Transverse colon (tissue), 4 donors: Measurements from ENCODE around the gene PKP3. TPM values are rescaled to one million over a fixed set of nuclear protein-coding genes. Genes with fewer than 3 reads are reported as not detected.

Source experiments
- DNase-seq: peaks from one replicate; pipeline ENCODE4 v3.0.0-alpha.2; 2019
- H3K27ac ChIP-seq, 4 donors: fragments of 200-600 bp; sonication (generic); 2 replicates each; pipeline ENCODE4 v1.5.1; 2016 to 2018; ENCODE audit warnings: inconsistent platforms in 4 of 4
- H3K27me3 ChIP-seq: fragments of 200-600 bp; sonication (generic); 2 replicates; pipeline ENCODE4 v1.5.1; 2017; ENCODE audit warnings: inconsistent platforms
- H3K36me3 ChIP-seq, 4 donors: fragments of 200-600 bp; sonication (generic); 2 replicates each; pipeline ENCODE4 v1.5.1; 2017 to 2019; ENCODE audit warnings: inconsistent platforms in 4 of 4
- H3K4me1 ChIP-seq, 4 donors: fragments of 200-600 bp; sonication (generic); 2 replicates each; pipeline ENCODE4 v1.5.1; 2017 to 2020; ENCODE audit warnings: inconsistent platforms in 4 of 4
- H3K4me3 ChIP-seq, 4 donors: fragments of 200-600 bp; sonication (generic); 1 replicate in 1 of 4; 2 replicates in 3 of 4; pipeline versions ENCODE4 v1.5.1 to v1.6.1; 2017 to 2019; ENCODE audit warnings: inconsistent platforms in 4 of 4
- H3K9me3 ChIP-seq, 2 donors: fragments of 200-600 bp; sonication (generic); 2 replicates each; pipeline ENCODE4 v1.5.1; 2017 to 2019; ENCODE audit warnings: inconsistent platforms in 2 of 2
- CTCF ChIP-seq, 5 experiments: fragments of 200-600 bp in 3 of 5; fragments of 450-650 bp in 2 of 5; sonication (generic) in 3 of 5; IDR thresholded peaks; 1 replicate in 2 of 5; 2 replicates in 3 of 5; pipeline ENCODE4 v1.5.1; 2016 to 2017; ENCODE audit warnings: antibody characterized with exemption in 5 of 5, inconsistent platforms in 3 of 5, mild to moderate bottlenecking in 2 of 5, moderate library complexity in 1 of 5
- EP300 ChIP-seq: sonication (generic); formaldehyde crosslinking; IDR thresholded peaks from one replicate; pipeline ENCODE4 v1.6.1; 2017; ENCODE audit warnings: antibody characterized with exemption, low read depth
- POLR2A ChIP-seq: fragments of 450-650 bp; IDR thresholded peaks from one replicate; pipeline ENCODE4 v1.6.1; 2016; ENCODE audit warnings: antibody characterized with exemption, mild to moderate bottlenecking, moderate library complexity
- POLR2AphosphoS5 ChIP-seq, 3 donors: sonication (generic); formaldehyde crosslinking; IDR thresholded peaks; one replicate each; pipeline ENCODE4 v1.6.1; 2016; ENCODE audit warnings: antibody characterized with exemption in 3 of 3
- WGBS, 2 donors: methylation state at CpG; one replicate each; pipeline ENCODE4 v1.1.5; 2018; ENCODE audit warnings: low coverage in 1 of 2; 5-methylcytosine and 5-hydroxymethylcytosine counted together
- in situ Hi-C, 4 donors: fragments of 200-750 bp; cut with MboI; loops; one replicate each; pipeline versions ENCODE4 v1.15.0 to v1.15.1; 2017; ENCODE audit warnings: low sequenced_read_pairs in 3 of 4, low pct_ligation_motif_present in 1 of 4, low pct_unique_long_range_greater_than_20kb in 1 of 4
- intact Hi-C: fragments of 100-400 bp; cut with DNase I; formaldehyde crosslinking; loops from one replicate; pipeline ENCODE4 v1.15.1; 2023; ENCODE audit warnings: low total_unique reads
- total RNA-seq, 4 donors: library from RNA; depleted of rRNA; stranded (reverse); fragments of >200 nt; gene quantifications; one replicate each; pipeline ENCODE4 v1.1.0, GENCODE V29; 2016

The PKP3 gene
- total RNA-seq, 4 donors from 2014 or later: 159 to 359 (median 200) TPM

GRCh38 chr11:368414-369335 is 25.3 kb upstream of the PKP3 start:
- DNase-seq: no peak
- Histone ChIP-seq H3K27ac (no peak overlapping the region), H3K36me3 (no peaks in the 10 kb centered on the region), H3K9me3 (no peaks in the 10 kb centered on the region), H3K4me1 (peaks cover 0 to 10% (median 8%) of the 10 kb centered on the region in 4 donors), H3K4me3 (peak overlapping the region in 1 of 4 donors; percentile 42), H3K27me3 (peaks cover 50% of the 10 kb centered on the region)
- in situ Hi-C loops (loop anchor here in 2 of 4 donors (5.0 to 10.0 kb wide), 2 partner anchors 61 to 114 kb away; partner anchors contain the start of gene IFITM2 (in 1 of the 2)), intact Hi-C loops (no loop called here)
- WGBS, 2 donors: 7% methylated on average over 12 of the region's 61 CpGs; no CpG with 5 or more reads in 1 of the 2 donors
- no peak for TF ChIP-seq POLR2A
- TF ChIP-seq EP300: no peak
- no peak for TF ChIP-seq CTCF (IDR thresholded peaks at IDR 0.05)
- no peak for TF ChIP-seq POLR2AphosphoS5 (IDR thresholded peaks at IDR 0.05)

GRCh38 chr11:369336-370018 is 24.5 kb upstream of the PKP3 start, which contains the start of gene B4GALNT4:
TSS of gene B4GALNT4 (plus strand) at chr11:369499. CDS start at chr11:369804, 305 bp downstream.
- TF ChIP-seq POLR2A (no peak), POLR2AphosphoS5 (IDR thresholded peaks at IDR 0.05) (no peak), CTCF (IDR thresholded peaks at IDR 0.05) (no peak), EP300 (no peak)
- Histone ChIP-seq H3K27ac (no peak within 1 kb of the TSS), H3K9me3 (no peaks in the 10 kb centered on the region), H3K27me3 (peaks cover 50% of the 10 kb centered on the region), H3K36me3 (no peaks in the 10 kb centered on the region), H3K4me3 (peak within 1 kb of the TSS in 1 of 4 donors; percentile 42), H3K4me1 (peaks cover 0 to 10% (median 8%) of the 10 kb centered on the region in 4 donors)
- in situ Hi-C loops: loop anchor here in 2 of 4 donors (5.0 to 10.0 kb wide), 2 partner anchors 62 to 115 kb away; partner anchors contain the start of gene IFITM2 (in 1 of the 2)
- no CpG with 5 or more reads among the region's 118 CpGs for WGBS, 2 donors
- intact Hi-C loops: loop anchor here (10.0 kb wide), 1 partner anchor 75 kb away; the partner anchor contains the start of gene ANO9
- no peak for DNase-seq

GRCh38 chr11:370070-370941 is 23.7 kb upstream of the PKP3 start:
- Histone ChIP-seq H3K4me1 (peaks cover 0 to 10% (median 8%) of the 10 kb centered on the region in 4 donors), H3K36me3 (no peaks in the 10 kb centered on the region), H3K27ac (no peak overlapping the region), H3K9me3 (no peaks in the 10 kb centered on the region), H3K27me3 (peaks cover 50% of the 10 kb centered on the region), H3K4me3 (no peak overlapping the region)
- in situ Hi-C loops: no loop called here
- intact Hi-C loops: loop anchor here (10.0 kb wide), 1 partner anchor 74 kb away; the partner anchor contains the start of gene ANO9
- DNase-seq: no peak
- TF ChIP-seq CTCF (IDR thresholded peaks at IDR 0.05) (no peak), POLR2A (no peak), EP300 (no peak), POLR2AphosphoS5 (IDR thresholded peaks at IDR 0.05) (no peak)
- WGBS, 2 donors: 53% methylated on average over 13 of the region's 42 CpGs; no CpG with 5 or more reads in 1 of the 2 donors
